DND-41 (cell line): ENCODE results near the gene WNT5B.
A peak's percentile ranks its signal among the peaks of the same experiment; 100 is the strongest.

Experiments used
- ATAC-seq: fragments of 200-7000 bp; cut with Tn5 transposase; 3 replicates; pipeline ENCODE4 v1.9.1; 2021; ENCODE audit warnings: low read depth; ENCODE audit not compliant: insufficient read depth
- DNase-seq: peaks from one replicate; pipeline ENCODE4 v3.0.0-alpha.2; 2020
- H2AFZ ChIP-seq: 2 replicates; pipeline ENCODE4 v1.6.0; 2012; ENCODE audit warnings: low read depth, low read length
- H3K27ac ChIP-seq: 2 replicates; pipeline ENCODE4 v1.5.1; 2012; ENCODE audit warnings: low read length, inconsistent platforms
- H3K27me3 ChIP-seq: fragments of 200-600 bp; sonication (generic); 2 replicates; pipeline ENCODE4 v1.6.0; 2012; ENCODE audit warnings: low read length, mild to moderate bottlenecking, inconsistent platforms; ENCODE audit not compliant: insufficient read depth, poor library complexity
- H3K36me3 ChIP-seq: 2 replicates; pipeline ENCODE4 v1.5.1; 2012; ENCODE audit warnings: low read length, inconsistent platforms; ENCODE audit not compliant: insufficient read depth
- H3K4me1 ChIP-seq: 2 replicates; pipeline ENCODE4 v1.5.1; 2012; ENCODE audit warnings: mild to moderate bottlenecking, low read length; ENCODE audit not compliant: insufficient read depth
- H3K4me2 ChIP-seq: 2 replicates; pipeline ENCODE4 v1.6.0; 2012; ENCODE audit warnings: mild to moderate bottlenecking, moderate library complexity, low read length, inconsistent platforms; ENCODE audit not compliant: insufficient read depth
- H3K4me3 ChIP-seq, 2 experiments: fragments of 200-600 bp in 1 of 2; shearing (Covaris generic) in 1 of 2; 2 replicates each; pipeline ENCODE4 v1.5.1; 2012 to 2016; ENCODE audit warnings: inconsistent platforms in 2 of 2, low read length in 2 of 2, mild to moderate bottlenecking in 2 of 2, low read depth in 1 of 2, moderate library complexity in 1 of 2
- H3K79me2 ChIP-seq: 2 replicates; pipeline ENCODE4 v1.6.0; 2012; ENCODE audit warnings: low read length, inconsistent platforms; ENCODE audit not compliant: insufficient read depth
- H3K9ac ChIP-seq: 2 replicates; pipeline ENCODE4 v1.6.0; 2012; ENCODE audit warnings: low read depth, mild to moderate bottlenecking, inconsistent platforms, low read length, moderate library complexity
- H3K9me3 ChIP-seq: 2 replicates; pipeline ENCODE4 v1.5.1; 2012; ENCODE audit warnings: low read length, moderate library complexity, mild to moderate bottlenecking, inconsistent platforms; ENCODE audit not compliant: insufficient read depth, severe bottlenecking
- H4K20me1 ChIP-seq: 2 replicates; pipeline ENCODE4 v1.6.0; 2012; ENCODE audit warnings: low read length; ENCODE audit not compliant: insufficient read depth
- EZH2 ChIP-seq: IDR thresholded peaks from 3 replicates; pipeline ENCODE4 v1.6.1; 2012; ENCODE audit warnings: borderline replicate concordance, low read depth, mild to moderate bottlenecking, moderate library complexity, low read length, inconsistent platforms; ENCODE audit not compliant: severe bottlenecking
- TF ChIP-seq, protein P1 (sequence below): IDR thresholded peaks from 2 replicates; pipeline ENCODE4 v1.5.1; 2012; ENCODE audit warnings: borderline replicate concordance, low read length, moderate library complexity, mild to moderate bottlenecking; ENCODE audit not compliant: poor library complexity, severe bottlenecking; ENCODE audit errors: extremely low read depth

WNT5B gene

GRCh38 chr12:1628666-1629337 lies at the start of gene WNT5B:
WNT5B (plus strand) TSS chr12:1629231; CDS start chr12:1631355, 2,124 bp downstream.
- Histone ChIP-seq H3K9ac (no peak within 1 kb of the TSS; the same call in 1 of the 2 replicates), H3K36me3 (no peaks in the 10 kb centered on the region), H3K9me3 (no peaks in the 10 kb centered on the region), H3K79me2 (no peaks in the 10 kb centered on the region), H3K4me2 (peak within 1 kb of the TSS; percentile 63), H2AFZ (no peak within 1 kb of the TSS), H3K27ac (no peak within 1 kb of the TSS), H3K4me3 (peak within 1 kb of the TSS in 1 of 2 experiments; percentile 36; a peak in 2 of 4 replicates), H4K20me1 (peaks cover 14% of the 10 kb centered on the region; the same call in 1 of the 2 replicates), H3K4me1 (peaks cover 18% of the 10 kb centered on the region), H3K27me3 (peaks cover 74% of the 10 kb centered on the region)
- ATAC-seq = no peak
- TF ChIP-seq EZH2 = no peak
- TF ChIP-seq, protein P1, sequence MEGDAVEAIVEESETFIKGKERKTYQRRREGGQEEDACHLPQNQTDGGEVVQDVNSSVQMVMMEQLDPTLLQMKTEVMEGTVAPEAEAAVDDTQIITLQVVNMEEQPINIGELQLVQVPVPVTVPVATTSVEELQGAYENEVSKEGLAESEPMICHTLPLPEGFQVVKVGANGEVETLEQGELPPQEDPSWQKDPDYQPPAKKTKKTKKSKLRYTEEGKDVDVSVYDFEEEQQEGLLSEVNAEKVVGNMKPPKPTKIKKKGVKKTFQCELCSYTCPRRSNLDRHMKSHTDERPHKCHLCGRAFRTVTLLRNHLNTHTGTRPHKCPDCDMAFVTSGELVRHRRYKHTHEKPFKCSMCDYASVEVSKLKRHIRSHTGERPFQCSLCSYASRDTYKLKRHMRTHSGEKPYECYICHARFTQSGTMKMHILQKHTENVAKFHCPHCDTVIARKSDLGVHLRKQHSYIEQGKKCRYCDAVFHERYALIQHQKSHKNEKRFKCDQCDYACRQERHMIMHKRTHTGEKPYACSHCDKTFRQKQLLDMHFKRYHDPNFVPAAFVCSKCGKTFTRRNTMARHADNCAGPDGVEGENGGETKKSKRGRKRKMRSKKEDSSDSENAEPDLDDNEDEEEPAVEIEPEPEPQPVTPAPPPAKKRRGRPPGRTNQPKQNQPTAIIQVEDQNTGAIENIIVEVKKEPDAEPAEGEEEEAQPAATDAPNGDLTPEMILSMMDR = no peak
- no peak for DNase-seq

GRCh38 chr12:1579651-1580435 lies 49.2 kb upstream of the WNT5B start:
- no peaks in the 10 kb centered on the region for H3K79me2 ChIP-seq
- no peak for DNase-seq
- H4K20me1 ChIP-seq = peaks cover 5% of the 10 kb centered on the region
- H3K36me3 ChIP-seq = no peaks in the 10 kb centered on the region
- H3K4me3 ChIP-seq = no peak overlapping the region
- no peaks in the 10 kb centered on the region for H3K27me3 ChIP-seq
- H3K27ac ChIP-seq = no peak overlapping the region
- H3K9ac ChIP-seq = no peak overlapping the region
- H3K4me1 ChIP-seq = peaks cover 8% of the 10 kb centered on the region
- no peak overlapping the region for H3K4me2 ChIP-seq
- no peaks in the 10 kb centered on the region for H3K9me3 ChIP-seq
- TF ChIP-seq EZH2 = no peak
- TF ChIP-seq, protein P1 = no peak
- no peak overlapping the region for H2AFZ ChIP-seq
- no peak for ATAC-seq

DNA sequence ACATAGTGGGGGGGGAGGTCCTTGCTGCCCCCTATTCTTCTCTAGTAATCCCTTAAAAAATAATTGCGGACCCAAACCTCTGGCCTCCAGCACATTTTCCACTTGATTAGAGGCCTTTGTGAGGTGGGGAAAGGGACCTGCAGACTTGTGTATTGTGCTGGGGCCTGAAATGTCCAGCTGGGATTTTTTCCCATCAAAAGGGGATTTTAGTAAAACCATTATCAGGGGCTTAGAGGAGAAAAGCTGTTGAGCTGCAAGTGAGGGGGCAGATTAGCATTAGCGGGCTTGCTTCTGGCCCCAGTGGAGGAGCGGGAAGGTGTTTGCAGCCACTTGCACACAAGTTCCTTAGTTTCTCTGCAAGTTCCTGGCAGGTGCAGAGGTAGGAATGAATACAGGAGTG lies 48.5 kb upstream of the WNT5B start:
- H3K27me3 ChIP-seq = no peaks in the 10 kb centered on the region
- no peak overlapping the region for H2AFZ ChIP-seq
- H3K79me2 ChIP-seq = no peaks in the 10 kb centered on the region
- DNase-seq = no peak
- ATAC-seq = no peak
- no peaks in the 10 kb centered on the region for H3K9me3 ChIP-seq
- no peak overlapping the region for H3K4me3 ChIP-seq
- H4K20me1 ChIP-seq = peaks cover 2% of the 10 kb centered on the region; the same call in 1 of the 2 replicates
- H3K4me2 ChIP-seq = no peak overlapping the region
- H3K9ac ChIP-seq = no peak overlapping the region
- H3K27ac ChIP-seq = no peak overlapping the region
- TF ChIP-seq EZH2 = no peak
- no peaks in the 10 kb centered on the region for H3K36me3 ChIP-seq
- H3K4me1 ChIP-seq = peaks cover 8% of the 10 kb centered on the region

DNA sequence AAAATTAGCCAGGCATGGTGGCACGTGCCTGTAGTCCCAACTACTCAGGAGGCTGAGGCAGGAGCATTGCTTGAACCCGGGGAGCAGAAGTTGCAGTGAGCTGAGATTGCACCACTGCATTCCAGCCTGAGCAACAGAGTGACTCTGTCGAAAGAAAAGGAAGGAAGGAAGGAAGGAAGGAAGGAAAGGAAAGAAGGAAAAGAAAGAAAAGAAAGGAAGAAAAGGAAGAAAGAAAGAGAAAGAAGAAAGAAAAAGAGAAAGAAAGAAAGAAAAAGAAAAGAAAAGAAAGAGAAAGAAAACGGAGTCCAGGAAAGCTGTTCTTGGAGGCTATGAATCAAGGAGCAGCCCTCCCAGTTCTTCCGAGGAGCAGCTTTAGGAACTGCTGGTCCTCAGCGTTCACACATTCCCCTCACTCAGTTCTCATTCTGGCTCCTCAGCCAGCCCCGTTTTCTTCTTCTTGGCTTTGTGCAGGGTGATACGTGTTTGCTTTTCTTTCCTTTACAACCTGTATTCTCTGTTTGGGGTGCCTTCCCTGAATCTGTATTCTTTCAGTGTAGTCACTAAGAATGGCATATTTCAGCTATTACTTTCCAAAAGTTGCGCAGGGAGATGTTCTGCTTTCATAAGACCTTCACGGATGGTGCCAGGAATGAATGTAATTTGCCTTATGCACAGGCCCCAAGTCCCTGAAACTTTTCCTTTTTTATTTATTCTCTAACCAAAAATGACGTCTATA lies 46.9 kb upstream of the WNT5B start:
- no peaks in the 10 kb centered on the region for H3K79me2 ChIP-seq
- no peak overlapping the region for H2AFZ ChIP-seq
- ATAC-seq (no peak), DNase-seq (no peak)
- no peak overlapping the region for H3K4me2 ChIP-seq
- H3K27ac ChIP-seq = no peak overlapping the region
- no peak overlapping the region for H3K9ac ChIP-seq
- peaks cover 8% of the 10 kb centered on the region for H3K4me1 ChIP-seq
- H3K27me3 ChIP-seq = no peaks in the 10 kb centered on the region
- TF ChIP-seq, protein P1 = no peak
- no peak for TF ChIP-seq EZH2
- H3K4me3 ChIP-seq = no peak overlapping the region
- no peaks in the 10 kb centered on the region for H4K20me1 ChIP-seq
- H3K36me3 ChIP-seq = no peaks in the 10 kb centered on the region
- H3K9me3 ChIP-seq = no peaks in the 10 kb centered on the region
